Stimulated activated CD4-positive, alpha-beta T cell treated with anti-CD3 and anti-CD28 coated beads, Interleukin-2, amount 100 ng/mL, for 4 hours (primary cell): ENCODE results near the gene SETDB2.
A peak's percentile ranks its signal among the peaks of the same experiment; 100 is the strongest.

Source experiments
- DNase-seq: peaks from one replicate; pipeline ENCODE4 v3.0.0-alpha.2; 2020; ENCODE audit warnings: low read depth

SETDB2 gene

GRCh38 chr13:49533591-49534269, 89.7 kb downstream of the SETDB2 start:
- no peak for DNase-seq

- DNase-seq = no peak
Observed at GRCh38 chr13:49536144-49536873, 92.2 kb downstream of the SETDB2 start.

GRCh38 chr13:49538404-49538803, 94.3 kb downstream of the SETDB2 start:
- no peak for DNase-seq

- DNase-seq = no peak
Observed at GRCh38 chr13:49539313-49539712, 95.2 kb downstream of the SETDB2 start.

- no peak for DNase-seq
Observed at GRCh38 chr13:49539746-49540145, 95.7 kb downstream of the SETDB2 start.

- peak; percentile 8 for DNase-seq
Observed at GRCh38 chr13:49540552-49540951, 96.5 kb downstream of the SETDB2 start.

GRCh38 chr13:49543656-49544055, 99.6 kb downstream of the SETDB2 start:
- DNase-seq = no peak
